Activated B cell treated with CpG ODN at 0.5 μM for 24 hours (primary cell): ENCODE results near the gene LRRC27. TPM values are rescaled to one million over a fixed set of nuclear protein-coding genes. Genes with fewer than 3 reads are reported as not detected.
"Not testable (repeated sequence)": the region's sequence is repeated elsewhere in the genome, so short reads cannot be mapped to it uniquely, and the experiment has no call there.

Experiments used
- ATAC-seq: fragments of 200-7000 bp; cut with Tn5 transposase; one replicate; pipeline ENCODE4 v1.10.0; 2021; ENCODE audit warnings: low read depth, mild to moderate bottlenecking, moderate library complexity
- CTCF ChIA-PET: fragments of 350-600 bp; sonication (Branson Sonifier 250); formaldehyde crosslinking; loops from one replicate; lab custom pipeline; 2021; ENCODE audit warnings: antibody characterized with exemption; lab: Charles Lee
- POLR2A ChIA-PET: fragments of 350-600 bp; sonication (Branson Sonifier 250); formaldehyde crosslinking; loops from one replicate; lab custom pipeline; 2021; ENCODE audit warnings: antibody characterized with exemption; lab: Charles Lee
- DNase-seq: peaks from one replicate; pipeline ENCODE4 v3.0.0; 2022
- H3K27ac Mint-ChIP-seq: one replicate; pipeline ENCODE4 v1.8.0; 2020; ENCODE audit warnings: mixed read lengths
- H3K27me3 Mint-ChIP-seq: one replicate; pipeline ENCODE4 v1.8.0; 2021; ENCODE audit warnings: mixed read lengths
- H3K36me3 Mint-ChIP-seq: one replicate; pipeline ENCODE4 v1.8.0; 2021; ENCODE audit warnings: low read depth, mixed read lengths
- H3K4me1 Mint-ChIP-seq: one replicate; pipeline ENCODE4 v1.8.0; 2021; ENCODE audit warnings: mixed read lengths
- H3K4me3 Mint-ChIP-seq: one replicate; pipeline ENCODE4 v1.8.0; 2020; ENCODE audit warnings: mild to moderate bottlenecking, mixed read lengths
- H3K9me3 Mint-ChIP-seq: one replicate; pipeline ENCODE4 v1.8.0; 2020; ENCODE audit warnings: mixed read lengths
- intact Hi-C: fragments of 100-400 bp; cut with micrococcal nuclease; formaldehyde crosslinking; loops from one replicate; pipeline ENCODE4 v1.15.1; 2024
- total RNA-seq: library from RNA; stranded (reverse); gene quantifications from 2 replicates; pipeline ENCODE4 v1.2.3, GENCODE V29; 2022
- TF ChIP-seq, protein P1 (sequence below): fragments of 200-600 bp; IDR thresholded peaks from one replicate; pipeline ENCODE4 v1.8.0; 2022; ENCODE audit warnings: antibody characterized with exemption, mild to moderate bottlenecking

Gene LRRC27
- total RNA-seq, 1 donor from 2014 or later, result 15.2 TPM

DNA sequence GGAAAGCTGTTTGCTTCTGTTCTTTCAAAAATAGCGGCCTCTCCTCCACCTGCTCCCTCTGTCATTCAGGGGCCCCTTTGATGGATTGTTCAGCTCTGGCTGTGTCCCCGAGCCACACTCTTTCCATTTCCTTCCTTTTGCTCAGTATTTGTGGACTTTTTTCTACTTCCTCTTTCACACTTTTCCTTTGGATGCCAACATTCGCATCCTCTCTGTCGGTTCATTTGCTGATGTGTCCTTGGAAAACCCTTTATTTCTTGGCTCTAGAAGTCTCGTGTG is 53.3 kb downstream of the LRRC27 start:
- Mint-ChIP-seq H3K4me1 (peaks cover 7% of the 10 kb centered on the region), H3K4me3 (no peak overlapping the region), H3K9me3 (no peaks in the 10 kb centered on the region), H3K27ac (peak overlapping the region; percentile 18), H3K36me3 (no peaks in the 10 kb centered on the region), H3K27me3 (peaks cover 2% of the 10 kb centered on the region)
- no peak for DNase-seq
- TF ChIP-seq, protein P1, sequence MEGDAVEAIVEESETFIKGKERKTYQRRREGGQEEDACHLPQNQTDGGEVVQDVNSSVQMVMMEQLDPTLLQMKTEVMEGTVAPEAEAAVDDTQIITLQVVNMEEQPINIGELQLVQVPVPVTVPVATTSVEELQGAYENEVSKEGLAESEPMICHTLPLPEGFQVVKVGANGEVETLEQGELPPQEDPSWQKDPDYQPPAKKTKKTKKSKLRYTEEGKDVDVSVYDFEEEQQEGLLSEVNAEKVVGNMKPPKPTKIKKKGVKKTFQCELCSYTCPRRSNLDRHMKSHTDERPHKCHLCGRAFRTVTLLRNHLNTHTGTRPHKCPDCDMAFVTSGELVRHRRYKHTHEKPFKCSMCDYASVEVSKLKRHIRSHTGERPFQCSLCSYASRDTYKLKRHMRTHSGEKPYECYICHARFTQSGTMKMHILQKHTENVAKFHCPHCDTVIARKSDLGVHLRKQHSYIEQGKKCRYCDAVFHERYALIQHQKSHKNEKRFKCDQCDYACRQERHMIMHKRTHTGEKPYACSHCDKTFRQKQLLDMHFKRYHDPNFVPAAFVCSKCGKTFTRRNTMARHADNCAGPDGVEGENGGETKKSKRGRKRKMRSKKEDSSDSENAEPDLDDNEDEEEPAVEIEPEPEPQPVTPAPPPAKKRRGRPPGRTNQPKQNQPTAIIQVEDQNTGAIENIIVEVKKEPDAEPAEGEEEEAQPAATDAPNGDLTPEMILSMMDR, result no peak
- ChIA-PET POLR2A (no interaction called here), CTCF (interaction anchor here (1.3 kb wide), 1 partner anchor 25 kb away, joined by 3 read pairs; no protein-coding TSS in a partner anchor)
- ATAC-seq, result no peak
- intact Hi-C loops, result loop anchor here (5.0 kb wide), 1 partner anchor 37 kb away; no protein-coding TSS in a partner anchor

DNA sequence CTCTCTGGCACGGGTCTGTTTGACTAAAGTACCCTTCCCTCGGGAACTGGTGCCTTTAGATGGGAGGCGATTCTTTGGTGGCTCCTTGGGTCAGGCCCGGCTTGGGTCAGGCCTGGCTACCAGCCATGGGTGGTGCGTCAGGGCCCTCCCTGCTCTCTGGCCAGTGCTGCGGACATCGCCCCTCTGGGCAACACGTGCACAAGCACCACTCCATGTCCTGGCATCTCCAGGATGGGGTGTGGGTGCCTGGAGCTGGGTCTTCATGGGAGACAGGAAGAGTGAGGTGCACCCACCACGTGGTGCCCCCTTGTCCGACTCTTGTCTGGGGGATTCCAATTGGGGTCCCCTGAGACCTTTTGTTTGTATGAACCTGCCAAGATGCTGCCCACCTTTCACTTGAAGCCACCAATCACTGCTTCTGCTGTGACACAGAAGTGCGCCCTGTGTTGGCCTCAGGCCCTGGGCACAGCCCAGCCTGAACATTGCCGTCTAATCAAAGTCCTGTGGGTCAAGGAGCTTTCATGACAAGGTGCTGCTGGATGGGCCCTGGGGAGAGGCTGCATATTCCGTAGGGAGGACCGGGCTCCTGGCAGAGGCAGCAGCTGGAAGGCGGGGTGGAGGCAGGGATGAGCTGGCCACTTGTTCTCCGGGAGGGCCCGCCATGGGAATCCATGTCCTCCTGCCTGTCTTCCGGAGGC is 53.9 kb downstream of the LRRC27 start:
- Mint-ChIP-seq H3K27ac (peak overlapping the region; percentile 18), H3K9me3 (no peaks in the 10 kb centered on the region), H3K4me1 (peaks cover 7% of the 10 kb centered on the region), H3K36me3 (no peaks in the 10 kb centered on the region), H3K27me3 (peaks cover 2% of the 10 kb centered on the region), H3K4me3 (no peak overlapping the region)
- CTCF ChIA-PET, result interaction anchor here (0.9 to 1.3 kb wide), 2 partner anchors 9 to 25 kb away, joined by 3 read pairs; no protein-coding TSS in a partner anchor
- intact Hi-C loops, result loop anchor here (5.0 kb wide), 1 partner anchor 36 kb away; no protein-coding TSS in a partner anchor
- TF ChIP-seq, protein P1, result no peak
- ATAC-seq, result no peak
- no peak for DNase-seq
- POLR2A ChIA-PET, result no interaction called here

DNA sequence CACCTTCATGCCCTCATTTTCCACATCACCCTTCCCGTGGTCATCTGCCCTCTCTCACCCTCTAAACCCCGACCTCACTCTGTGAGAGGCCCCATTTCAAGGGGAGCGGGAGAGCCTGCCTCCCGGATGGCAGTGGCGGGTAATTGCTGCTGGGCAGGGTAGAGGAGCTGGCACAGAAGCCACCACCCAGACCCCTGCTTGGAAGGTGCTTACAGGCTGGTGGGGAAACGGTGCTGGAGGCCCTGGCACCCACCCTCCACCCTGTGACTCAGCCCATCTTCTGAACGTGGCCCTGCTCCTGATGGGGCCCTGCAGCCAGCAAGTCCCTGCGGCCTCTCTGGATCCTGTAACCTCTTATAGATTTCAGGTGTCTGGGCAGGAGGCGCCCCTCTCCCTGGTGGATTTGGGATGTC is 54.4 kb downstream of the LRRC27 start:
- POLR2A ChIA-PET, result no interaction called here
- no peak overlapping the region for H3K4me3 Mint-ChIP-seq
- no peaks in the 10 kb centered on the region for H3K9me3 Mint-ChIP-seq
- H3K27ac Mint-ChIP-seq, result no peak overlapping the region
- CTCF ChIA-PET, result interaction anchor here (0.9 to 1.3 kb wide), 2 partner anchors 9 to 26 kb away, joined by 3 read pairs; no protein-coding TSS in a partner anchor
- peaks cover 2% of the 10 kb centered on the region for H3K27me3 Mint-ChIP-seq
- no peak for DNase-seq
- ATAC-seq, result no peak
- TF ChIP-seq, protein P1, result no peak
- peaks cover 7% of the 10 kb centered on the region for H3K4me1 Mint-ChIP-seq
- H3K36me3 Mint-ChIP-seq, result no peaks in the 10 kb centered on the region
- intact Hi-C loops, result loop anchor here (5.0 kb wide), 1 partner anchor 36 kb away; no protein-coding TSS in a partner anchor

DNA sequence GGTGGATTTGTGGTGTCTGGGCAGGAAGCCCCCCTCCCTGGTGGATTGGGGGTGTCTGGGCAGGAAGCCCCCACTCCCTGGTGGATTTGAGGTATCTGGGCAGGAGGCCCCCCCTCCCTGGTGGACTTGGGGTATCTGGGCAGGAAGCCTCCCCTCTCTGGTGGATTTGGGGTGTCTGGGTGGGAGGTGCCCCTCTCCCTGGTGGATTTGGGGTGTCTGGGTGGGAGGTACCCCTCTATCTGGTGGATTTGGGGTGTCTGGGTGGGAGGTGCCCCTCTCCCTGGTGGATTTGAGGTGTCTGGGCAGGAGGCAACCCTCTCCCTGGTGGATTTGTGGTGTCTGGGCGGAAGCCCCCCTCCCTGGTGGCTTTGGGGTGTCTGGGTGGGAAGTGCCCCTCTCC is 54.9 kb downstream of the LRRC27 start:
- CTCF ChIA-PET, result interaction anchor here (0.9 kb wide), 1 partner anchor 10 kb away, joined by 3 read pairs; no protein-coding TSS in a partner anchor
- H3K36me3 Mint-ChIP-seq, ATAC-seq, POLR2A ChIA-PET, H3K4me1 Mint-ChIP-seq, H3K4me3 Mint-ChIP-seq, H3K27me3 Mint-ChIP-seq, H3K9me3 Mint-ChIP-seq, H3K27ac Mint-ChIP-seq, DNase-seq: not testable (repeated sequence)
- intact Hi-C loops, result loop anchor here (5.0 kb wide), 1 partner anchor 35 kb away; no protein-coding TSS in a partner anchor

DNA sequence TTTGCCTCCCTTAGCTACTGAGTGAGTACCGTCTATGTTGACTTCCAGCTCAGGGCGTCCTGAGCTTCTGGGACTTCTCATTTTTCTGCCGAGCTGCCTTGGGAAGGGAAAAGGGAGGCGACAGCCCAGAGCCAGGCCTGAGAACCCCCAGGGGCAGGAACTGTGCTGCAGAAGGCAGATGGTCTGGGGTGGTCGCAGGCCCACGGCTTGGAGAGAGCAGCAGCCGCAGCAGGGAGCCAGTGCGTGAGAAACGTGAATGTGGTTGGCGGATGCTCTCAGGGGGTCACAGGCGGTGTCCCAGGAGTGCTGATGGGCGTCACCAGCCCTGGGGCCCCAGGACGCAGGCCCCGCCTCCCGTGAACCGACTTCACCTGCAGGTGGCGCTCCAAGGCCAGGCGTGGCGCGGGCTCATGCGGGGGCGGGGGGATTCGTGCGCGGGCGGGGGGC is 55.8 kb downstream of the LRRC27 start:
- intact Hi-C loops, result loop anchor here (1.0 to 5.0 kb wide), 4 partner anchors 35 to 250 kb away; no protein-coding TSS in a partner anchor
- Mint-ChIP-seq H3K27ac (peak overlapping the region; percentile 85), H3K4me3 (peak overlapping the region; percentile 80), H3K9me3 (peaks cover 3% of the 10 kb centered on the region), H3K27me3 (no peaks in the 10 kb centered on the region), H3K36me3 (no peaks in the 10 kb centered on the region), H3K4me1 (peaks cover 7% of the 10 kb centered on the region)
- CTCF ChIA-PET, result interaction anchor here (0.6 to 1.0 kb wide), 6 partner anchors 59 to 250 kb away, joined by 3 to 6 read pairs (median 3); no protein-coding TSS in a partner anchor
- TF ChIP-seq, protein P1, result no peak
- POLR2A ChIA-PET, result interaction anchor here (0.6 to 1.0 kb wide), 6 partner anchors 9 to 168 kb away, joined by 3 to 7 read pairs (median 3); partner anchors contain the start of gene PWWP2B
- ATAC-seq, result peak; percentile 98
- peak; percentile 83 for DNase-seq
